RCC 7860 (cell line): ENCODE measurements around the gene TJAP1.
"Not testable (repeated sequence)": the region's sequence is repeated elsewhere in the genome, so short reads cannot be mapped to it uniquely, and the experiment has no call there.

Source experiments
- DNase-seq: peaks from one replicate; pipeline ENCODE4 v3.0.0-alpha.2; 2015; ENCODE audit warnings: low spot score
- FAIRE-seq: peaks from 2 replicates; lab custom pipeline; 2012; peaks lifted over from hg19 to GRCh38; lab: Jason Lieb, UNC

The TJAP1 gene

DNA sequence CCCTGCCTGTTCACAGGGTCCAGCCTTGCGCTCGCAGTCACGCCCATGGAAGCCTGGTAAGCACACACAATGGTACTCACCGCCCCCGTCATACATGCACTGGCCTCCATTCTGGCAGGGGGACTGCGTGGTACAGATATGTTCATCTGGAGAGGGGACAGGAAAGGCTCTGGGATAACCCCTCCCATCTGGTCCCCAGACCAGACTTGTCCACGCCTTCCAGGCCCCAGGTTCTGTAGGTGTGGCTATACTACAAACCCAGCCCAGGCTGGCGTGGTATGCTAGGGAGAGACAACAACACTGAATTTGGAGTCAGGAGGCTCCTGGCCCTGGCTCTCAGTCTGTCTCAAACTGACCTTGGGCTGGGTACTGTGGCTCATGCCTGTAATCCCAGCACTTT is 25.4 kb upstream of the TJAP1 start:
- FAIRE-seq = no peak
- no peak for DNase-seq

DNA sequence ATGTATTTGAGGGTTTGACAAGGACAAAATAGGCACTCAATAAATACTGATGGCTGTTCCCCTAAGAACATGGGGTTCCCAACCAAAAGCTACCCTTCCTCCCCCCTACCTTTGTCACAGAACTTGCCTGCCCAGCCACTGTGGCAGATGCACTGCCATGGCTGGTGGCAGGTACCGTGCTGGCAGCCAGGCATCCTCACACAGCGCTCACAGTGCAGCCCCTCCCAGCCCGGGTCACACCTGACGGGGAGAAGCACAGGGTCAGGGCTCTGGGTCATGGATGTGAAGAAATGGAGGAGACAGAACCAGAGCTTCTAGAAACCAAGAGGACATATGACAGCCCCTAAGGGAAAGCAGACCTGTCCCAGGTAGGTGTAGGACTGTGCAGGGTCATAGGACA is 24.5 kb upstream of the TJAP1 start:
- DNase-seq (no peak), FAIRE-seq (no peak)

DNA sequence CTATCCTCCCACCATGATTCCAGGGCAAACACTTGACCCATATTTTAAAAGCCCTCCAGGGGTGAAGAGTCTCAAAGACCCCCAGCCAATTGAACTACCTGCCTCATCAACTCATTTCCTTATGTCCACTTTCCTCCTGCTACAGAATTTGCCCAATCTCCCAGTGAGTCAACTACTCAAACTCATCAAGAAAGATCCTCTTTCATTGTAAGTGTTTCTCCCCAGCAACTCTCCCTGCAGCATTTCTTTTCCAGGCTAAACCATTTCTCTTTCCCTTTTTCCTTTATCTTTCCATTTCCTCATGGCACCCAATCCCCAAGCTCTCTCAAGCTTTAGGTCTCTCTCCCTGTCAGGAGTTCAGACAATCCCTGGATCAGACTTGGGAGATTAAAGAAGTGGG is 23.5 kb upstream of the TJAP1 start:
- DNase-seq (no peak), FAIRE-seq (no peak)

DNA sequence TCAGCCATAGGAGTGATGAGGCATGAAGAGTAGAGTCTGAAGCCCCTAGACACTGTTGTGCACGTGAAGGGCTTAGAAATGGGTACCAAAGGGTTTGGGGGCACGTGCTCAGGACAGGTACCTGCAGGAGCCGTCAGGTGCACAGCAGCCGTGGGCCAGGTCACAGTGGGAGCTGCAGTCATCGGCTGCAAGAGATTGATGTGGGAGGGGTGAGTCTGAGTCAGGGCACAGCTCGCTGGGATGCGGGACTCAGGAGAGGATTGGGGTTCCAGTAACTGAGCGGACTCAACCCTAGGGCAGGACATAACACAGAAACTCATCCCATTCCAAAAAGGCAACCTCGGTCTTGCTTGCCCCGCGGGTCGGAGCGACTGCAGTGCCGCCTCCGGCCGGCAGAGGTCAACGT is 23.1 kb upstream of the TJAP1 start:
- DNase-seq (no peak), FAIRE-seq (no peak)

DNA sequence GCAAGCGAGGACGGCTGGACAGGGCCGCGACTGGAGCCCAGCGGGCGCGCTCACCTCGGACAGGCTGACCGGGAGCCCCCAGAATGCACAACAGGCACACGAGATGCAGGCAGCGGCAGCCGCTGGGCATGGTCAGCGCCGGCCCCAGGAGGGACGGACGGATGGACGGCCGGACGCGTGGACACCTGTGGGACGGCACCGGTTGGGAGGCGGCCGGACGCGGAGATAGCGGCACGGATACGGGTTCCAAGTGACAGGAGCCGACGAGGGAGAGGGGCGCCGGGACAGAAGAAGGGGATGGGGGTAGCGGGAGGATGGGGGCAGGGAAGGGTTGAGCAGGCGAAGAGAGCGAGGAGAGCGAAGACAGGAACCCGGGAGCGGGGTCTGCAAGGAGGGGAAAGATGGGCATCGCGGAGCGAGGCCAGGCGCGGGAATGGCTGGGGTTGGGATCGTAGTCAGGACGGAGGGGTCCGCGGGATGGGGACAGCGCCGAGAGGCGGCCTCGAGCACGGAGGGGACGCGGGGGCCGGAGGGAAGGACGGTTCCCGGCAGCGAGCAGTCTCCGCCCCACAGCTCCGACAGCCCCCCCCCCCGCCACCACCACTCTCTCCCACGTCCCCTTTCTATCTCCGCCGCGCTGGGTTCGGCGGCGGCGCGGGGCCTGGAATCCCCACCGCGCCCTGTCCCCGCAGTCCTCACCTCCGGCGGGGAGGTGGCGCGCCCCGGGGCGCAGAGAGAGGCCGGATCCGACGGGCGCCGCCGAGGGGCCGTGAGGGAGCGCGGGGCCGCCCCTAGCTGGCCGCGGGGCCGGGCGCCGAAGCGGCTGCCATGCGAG is 22.5 kb upstream of the TJAP1 start:
- FAIRE-seq = no peak

DNA sequence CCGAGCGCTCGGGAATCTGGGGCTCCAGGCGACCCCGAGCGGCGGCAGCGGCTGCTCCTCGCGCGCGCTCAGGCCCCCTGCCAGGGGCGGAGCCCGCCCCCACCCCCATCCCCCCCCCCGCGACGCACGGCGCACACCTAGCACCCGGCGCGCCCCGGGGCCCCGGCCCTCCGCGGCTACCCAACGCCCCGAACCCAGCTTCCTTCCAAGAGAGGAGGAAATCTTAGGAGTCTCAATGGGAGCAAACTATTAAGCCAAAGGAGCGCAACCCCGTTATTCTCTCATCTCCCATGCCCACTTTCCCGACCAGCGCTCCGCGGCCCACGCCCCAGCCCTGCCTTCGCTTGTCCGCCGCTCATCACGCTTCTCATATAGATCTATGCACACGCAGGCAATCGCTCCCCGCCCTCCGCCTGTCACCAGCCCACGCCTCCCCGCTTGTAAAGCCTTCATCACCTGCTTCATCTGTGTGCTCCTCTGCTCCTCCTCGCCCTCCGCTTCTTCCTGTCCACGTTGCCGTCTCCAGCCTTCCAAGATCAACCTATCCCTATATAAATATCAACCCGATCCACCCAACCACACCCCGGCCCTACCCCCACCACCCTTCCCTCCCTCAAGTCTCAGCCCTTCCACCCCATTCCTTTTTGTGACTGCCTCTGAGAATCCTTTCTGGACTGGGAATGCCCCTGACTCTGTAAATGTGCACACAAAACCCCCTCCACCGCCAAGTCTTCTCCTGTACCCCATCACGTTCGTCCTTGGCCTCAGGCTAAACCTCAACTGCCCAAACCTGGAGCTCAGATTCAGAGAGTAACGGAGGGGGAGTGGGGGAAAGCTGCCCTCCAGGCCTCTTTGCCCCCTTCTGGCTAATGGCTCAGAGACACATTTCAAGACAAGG is 21.6 kb upstream of the TJAP1 start, which contains the start of gene DLK2:
TSS of gene DLK2 (minus strand) at position 18 of the 898 bp plus-strand sequence. CDS start 723 bp downstream, outside the sequence.
- FAIRE-seq (no peak), DNase-seq (no peak)

More for the DNA sequence above, 22.5 kb upstream of the TJAP1 start:
- DNase-seq = peak; percentile 15

DNA sequence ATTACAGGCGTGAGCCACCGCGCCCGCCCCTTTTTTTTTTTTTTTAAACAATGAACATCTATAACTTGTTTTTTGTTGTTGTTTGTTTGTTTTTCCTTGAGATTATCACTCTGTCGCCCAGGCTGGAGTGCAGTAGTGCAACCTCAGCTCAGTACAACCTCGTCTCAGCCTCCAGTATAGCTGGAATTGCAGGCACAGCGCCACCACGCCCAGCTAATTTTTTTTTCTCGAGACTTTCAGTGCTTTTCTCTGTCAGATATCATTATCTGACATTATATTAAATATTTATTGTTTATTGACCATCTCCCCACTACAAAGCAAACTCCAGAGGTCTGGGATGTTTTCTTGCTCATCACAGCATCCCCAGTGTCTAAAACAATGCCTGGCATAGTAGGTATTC is 19.7 kb upstream of the TJAP1 start:
- FAIRE-seq (no peak), DNase-seq (no peak)

DNA sequence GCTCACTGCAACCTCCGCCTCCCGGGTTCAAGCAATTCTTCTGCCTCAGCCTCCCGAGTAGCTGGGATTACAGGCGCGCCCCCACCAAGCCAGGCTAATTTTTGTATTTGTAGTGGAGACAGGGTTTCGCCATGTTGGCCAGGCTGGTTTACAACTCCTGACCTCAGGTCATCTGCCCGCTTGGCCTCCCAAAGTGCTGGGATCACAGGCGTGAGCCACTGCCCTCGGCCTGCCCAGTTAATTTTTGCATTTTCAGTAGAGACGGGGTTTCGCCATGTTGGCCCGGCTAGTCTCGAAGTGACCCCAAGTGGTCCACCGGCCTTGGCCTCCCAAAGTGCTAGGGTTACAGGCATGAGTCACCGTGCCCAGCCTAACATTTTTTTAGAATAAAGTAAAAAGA is 19.2 kb upstream of the TJAP1 start:
- FAIRE-seq, DNase-seq: not testable (repeated sequence)

DNA sequence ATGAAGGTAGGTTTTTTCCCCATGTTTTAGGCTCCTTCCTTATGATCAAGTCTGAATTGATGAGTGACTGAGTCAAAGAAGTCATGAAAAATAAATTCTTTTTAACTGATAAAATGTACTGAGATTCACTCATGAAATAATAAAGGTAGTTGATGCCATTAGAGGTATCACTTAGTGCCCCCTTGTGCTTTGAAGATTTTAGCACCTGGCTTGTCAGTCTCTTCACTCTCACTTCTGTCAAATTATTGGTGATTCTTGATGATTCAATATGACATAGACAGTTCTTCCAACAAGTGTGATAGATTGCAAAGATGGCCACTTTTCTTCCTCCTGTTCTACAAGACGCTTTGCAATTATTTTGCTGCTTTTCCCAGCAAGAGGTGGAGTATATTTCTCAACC is 17.8 kb upstream of the TJAP1 start:
- FAIRE-seq = no peak
- no peak for DNase-seq

DNA sequence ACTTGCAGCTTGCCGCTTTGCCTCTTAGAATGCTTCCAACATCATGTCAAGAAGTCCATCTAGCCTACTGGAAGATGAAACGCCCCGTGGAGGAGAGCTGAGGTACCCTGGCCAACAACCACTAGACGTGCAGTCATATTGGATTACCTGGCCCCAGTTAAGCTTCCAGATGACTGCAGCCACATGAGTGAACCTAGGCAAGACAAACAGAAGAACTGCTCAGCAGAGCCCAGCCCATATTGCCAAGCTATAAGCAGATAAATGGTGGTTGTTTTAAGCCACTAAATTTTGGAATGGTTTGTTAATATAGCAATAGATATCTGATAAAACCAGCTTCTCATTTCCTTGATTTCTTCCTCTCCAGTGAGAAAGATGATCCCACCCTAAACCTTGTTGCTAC is 17.3 kb upstream of the TJAP1 start:
- FAIRE-seq (no peak), DNase-seq (no peak)

DNA sequence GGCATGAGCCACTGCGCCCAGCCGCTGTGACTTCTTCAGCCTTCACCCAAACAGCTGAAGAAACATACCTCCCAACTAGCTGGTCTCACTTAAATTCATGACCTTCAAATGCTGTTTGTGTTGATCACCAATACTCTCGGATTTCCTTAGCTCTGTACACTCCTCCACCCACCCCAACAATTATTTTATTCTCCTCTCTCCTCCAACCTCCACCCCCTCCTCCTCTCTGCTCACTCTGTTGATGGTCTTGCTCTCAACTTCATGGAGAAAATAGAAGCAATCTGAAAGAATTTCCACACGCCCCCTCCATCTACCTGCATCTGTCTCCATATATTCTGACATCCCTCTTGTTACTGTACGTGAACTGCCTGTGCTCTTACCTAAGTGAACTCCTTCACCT is 15.4 kb upstream of the TJAP1 start:
- no peak for DNase-seq
- no peak for FAIRE-seq

DNA sequence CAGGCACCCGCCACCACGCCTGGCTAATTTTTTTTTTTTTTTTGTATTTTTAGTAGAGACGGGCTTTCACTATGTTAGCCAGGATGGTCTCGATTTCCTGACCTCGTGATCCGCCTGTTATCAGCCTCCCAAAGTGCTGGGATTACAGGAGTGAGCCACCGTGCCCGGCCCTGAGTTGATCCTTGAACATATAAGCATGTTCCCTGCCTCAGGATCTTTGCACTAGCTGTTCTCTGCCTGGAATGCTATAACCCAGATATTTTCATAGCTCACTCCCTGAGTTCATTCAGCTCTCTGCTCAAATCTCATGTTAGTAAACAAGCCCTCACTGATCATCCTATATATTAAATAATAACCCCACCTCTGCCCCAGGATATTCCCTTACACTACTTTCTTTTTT is 13.0 kb upstream of the TJAP1 start:
- no peak for FAIRE-seq

DNA sequence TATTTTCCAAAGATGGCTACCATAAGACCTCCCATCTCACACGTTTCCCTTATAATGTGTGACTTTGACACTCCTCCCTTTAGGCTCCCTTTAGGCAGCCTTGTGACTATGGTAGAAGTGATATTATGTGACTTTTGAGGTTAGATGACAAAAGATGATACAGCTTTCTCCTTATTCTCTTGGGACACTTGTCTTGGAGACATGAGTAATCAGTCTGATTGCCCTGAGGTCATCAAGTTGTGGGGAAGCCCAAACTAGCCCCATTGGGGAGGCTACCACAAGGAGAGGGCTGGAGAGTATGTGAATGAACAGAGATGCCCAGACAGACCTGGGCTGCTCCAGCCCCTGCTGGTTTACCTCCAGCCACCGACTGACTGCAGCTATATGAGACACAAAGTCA is 11.4 kb upstream of the TJAP1 start:
- no peak for DNase-seq

More for the DNA sequence above, 13.0 kb upstream of the TJAP1 start:
- DNase-seq = no peak

DNA sequence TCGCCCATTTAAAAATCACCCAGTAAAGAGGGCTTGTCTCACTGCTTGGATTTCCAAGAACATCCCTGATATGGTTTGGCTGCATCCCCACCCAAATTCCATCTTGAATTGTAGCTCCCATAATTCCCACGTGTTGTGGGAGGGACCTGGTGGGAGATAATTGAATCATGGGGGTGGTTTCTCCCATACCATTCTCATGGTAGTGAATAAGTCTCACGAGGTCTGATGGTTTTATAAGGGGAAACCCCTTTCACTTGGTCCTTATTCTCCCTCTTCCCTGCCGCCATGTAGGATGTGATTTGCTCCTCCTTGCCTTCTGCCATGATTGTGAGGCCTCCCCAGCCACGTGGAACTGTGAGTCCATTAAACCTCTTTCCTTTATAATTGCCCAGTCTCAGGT is 10.1 kb upstream of the TJAP1 start:
- not testable (repeated sequence) for FAIRE-seq, DNase-seq

More for the DNA sequence above, 11.4 kb upstream of the TJAP1 start:
- no peak for FAIRE-seq

DNA sequence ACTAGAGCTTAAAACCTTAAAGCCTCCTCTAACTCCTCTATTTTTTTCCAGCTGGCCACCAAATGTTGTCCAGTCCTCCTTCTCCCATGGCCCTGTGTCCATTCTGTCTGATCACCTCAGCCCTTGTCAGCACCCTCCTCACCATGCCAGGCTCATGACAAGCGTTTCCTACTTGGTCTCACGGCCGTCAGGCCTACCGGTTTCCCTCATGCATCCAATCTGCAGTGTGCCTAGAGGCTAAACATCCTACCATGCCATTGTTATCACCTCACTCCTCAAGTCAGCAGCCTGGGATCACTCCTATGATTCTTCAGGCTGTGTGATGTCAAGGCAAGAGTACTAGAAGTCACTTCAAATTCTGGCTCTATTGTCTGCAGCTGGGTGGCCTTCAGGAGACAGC is 9.6 kb upstream of the TJAP1 start:
- no peak for DNase-seq
- no peak for FAIRE-seq

DNA sequence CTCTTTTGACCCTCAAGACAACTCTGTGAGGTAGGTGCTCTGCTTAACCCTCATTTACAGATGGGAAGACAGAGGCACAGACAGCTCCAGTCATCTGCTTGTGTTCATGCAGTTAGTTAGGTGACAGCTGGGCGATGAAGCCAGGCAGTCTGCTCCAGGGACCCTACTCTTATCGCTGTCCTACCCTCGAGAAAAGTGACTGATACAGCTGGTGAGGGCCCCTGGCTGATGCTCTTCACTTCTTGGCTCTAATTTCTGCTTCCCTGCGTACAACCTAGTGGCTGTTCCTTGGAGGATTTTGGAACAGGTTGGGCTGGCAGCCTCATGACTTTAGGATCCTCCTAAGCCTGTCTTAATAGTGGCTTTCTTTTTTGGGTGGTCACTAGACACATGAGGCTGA is 9.1 kb upstream of the TJAP1 start:
- DNase-seq (no peak), FAIRE-seq (no peak)

DNA sequence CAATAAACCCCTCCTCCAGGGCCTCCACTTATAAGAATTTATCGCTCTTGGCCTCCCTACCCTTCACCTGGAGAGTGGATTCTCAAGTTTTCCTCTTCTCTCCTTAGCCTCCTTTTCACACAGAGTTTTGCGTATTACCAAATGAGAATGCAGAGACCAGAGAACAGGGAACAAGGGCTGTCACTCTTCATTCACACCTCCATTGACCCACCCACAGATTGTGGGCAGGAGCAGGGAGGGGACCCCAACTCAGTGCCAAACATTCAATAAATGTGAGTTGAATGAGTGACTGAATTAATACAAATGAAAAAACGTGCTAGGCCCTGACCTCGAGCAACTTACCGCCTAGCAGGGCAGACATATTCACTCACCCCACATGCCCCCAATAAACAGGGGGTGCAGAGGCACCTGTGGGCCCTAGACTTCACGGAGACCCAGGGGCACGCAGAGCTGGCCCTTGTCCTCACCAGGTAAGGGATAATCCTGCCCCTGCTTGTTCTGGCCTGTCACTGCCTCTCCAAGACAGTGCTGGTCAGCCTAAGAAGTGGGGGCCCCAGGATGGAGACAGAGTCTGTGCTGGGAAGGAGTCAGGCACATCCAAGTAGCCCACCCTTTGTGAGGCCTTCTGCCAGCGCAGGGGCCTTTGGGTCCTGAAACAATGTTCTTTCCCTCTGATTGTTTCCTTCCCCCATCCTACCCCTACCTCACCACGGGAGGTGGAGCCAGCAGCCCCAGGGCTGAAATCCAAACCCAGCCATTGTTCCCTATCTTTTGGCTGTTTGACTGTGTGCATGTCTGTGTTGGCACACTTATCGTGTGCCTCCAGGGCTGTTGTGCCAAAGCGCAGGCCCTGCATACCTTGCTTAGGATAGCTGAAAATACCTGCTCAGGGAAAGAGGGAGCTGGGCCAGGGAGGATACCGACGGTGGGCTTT is 8.4 kb upstream of the TJAP1 start:
- no peak for FAIRE-seq
- DNase-seq = no peak

DNA sequence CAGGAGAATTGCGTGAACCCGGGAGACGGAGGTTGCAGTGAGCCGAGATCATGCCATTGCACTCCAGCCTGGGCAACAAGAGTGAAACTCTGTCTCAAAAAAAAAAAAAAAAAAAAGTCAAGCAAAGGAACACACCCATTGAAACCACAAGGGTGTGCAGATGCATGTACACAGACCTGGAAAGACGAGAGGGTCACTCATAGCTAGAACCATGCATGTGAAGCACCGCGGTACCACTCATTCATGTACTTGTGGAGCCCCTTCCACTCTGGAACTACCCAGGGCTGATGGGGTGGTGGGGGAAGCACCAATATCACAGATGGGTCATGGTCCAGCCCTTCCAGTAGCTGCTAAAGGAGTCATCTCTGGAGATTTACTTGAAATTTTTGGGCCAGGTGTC is 7.4 kb upstream of the TJAP1 start:
- no peak for FAIRE-seq
- DNase-seq = no peak

DNA sequence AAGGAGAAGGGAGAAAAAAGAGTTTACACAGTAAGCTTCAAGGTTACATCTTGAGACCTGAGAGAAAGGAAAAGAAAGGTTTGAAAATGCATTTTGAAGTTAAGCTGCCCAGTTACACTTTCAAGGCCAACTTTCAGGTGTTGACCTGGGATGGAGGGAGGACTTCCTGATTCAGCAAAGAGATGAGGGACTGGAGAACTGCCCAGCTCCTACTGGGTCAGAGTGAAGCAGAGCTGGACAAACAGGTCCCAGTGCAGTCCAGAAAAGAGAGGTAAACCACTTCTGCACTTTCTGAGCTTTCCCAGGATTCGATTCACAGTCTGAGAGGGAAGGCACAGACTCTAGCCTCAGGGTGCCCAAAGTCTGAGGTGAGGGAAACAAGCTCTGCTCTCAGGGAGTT is 6.0 kb upstream of the TJAP1 start:
- FAIRE-seq = no peak
- no peak for DNase-seq

DNA sequence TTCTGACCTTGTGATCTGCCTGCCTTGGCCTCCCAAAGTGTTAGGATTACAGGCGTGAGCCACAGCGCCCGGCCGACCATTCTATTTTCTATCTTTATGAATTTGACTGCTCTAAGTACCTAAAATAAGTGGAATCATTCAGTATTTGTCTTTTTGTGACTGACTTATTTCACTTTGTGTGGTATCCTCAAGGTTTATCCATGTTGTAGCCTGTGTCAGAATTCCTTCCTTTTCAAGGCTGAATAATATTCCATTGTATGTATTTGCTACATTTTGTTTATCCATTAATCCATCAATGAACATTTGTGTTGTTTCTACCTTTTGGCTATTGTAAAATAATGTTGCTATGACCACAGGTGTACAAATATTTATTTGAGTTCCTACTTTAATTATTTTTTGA is 4.9 kb upstream of the TJAP1 start:
- no peak for FAIRE-seq
- DNase-seq = no peak

DNA sequence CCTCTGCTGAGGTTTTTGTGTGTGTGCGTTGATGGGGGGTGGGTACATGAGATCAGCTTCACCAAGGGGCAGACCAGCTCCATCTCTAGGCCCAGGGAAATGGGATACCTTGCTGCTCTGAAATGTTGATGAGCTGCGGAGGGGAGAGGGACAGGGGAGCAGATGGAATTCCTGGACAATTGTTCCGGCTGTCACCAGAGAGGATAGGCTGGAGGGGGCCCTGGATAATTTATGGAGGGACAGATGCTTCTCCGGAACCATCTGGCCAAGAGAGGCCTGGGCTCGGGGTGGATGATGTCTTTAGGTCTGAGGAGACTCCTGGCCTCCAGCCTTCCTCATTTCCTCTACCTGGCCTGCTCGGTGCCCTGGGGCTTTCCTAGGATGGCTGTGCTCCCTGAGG is 1.9 kb upstream of the TJAP1 start:
- DNase-seq = no peak
- FAIRE-seq = no peak
